GM12878 (cell line): ENCODE data around the gene PRMT5. TPM values are rescaled to one million over a fixed set of nuclear protein-coding genes. Genes with fewer than 3 reads are reported as not detected.

ENCODE experiments used
- POLR2AphosphoS5 ChIP-seq: IDR thresholded peaks from 2 replicates; pipeline ENCODE4 v1.6.1; 2011; ENCODE audit warnings: mild to moderate bottlenecking, low read length, inconsistent platforms
- RAD51 ChIP-seq: fragments of 450-650 bp; IDR thresholded peaks from 2 replicates; pipeline ENCODE4 v1.6.1; 2016; ENCODE audit warnings: moderate library complexity, mild to moderate bottlenecking, inconsistent platforms
- polyA plus RNA-seq, 11 experiments: library from polyadenylated mRNA; depleted of rRNA in 4 of 11; unstranded in 6 of 11; stranded (reverse) in 5 of 11; fragments of >200 nt; fragmentation: Nextera tagmentation in 4 of 11; fragmentation: Illumina TruSeq in 1 of 11; extraction: Ambion mirVana in 4 of 11; extraction: Trizol in 1 of 11; gene quantifications; 1 replicate in 1 of 11; 2 replicates in 10 of 11; pipeline versions ENCODE4 v1.2.1 to v1.2.3, GENCODE V29; 2011 to 2016; ENCODE audit warnings: inconsistent platforms in 2 of 11, missing spikeins in 2 of 11, low read depth in 1 of 11
- total RNA-seq, 4 experiments: library from RNA; depleted of rRNA in 3 of 4; stranded (reverse); fragments of >200 nt in 3 of 4; fragmentation: Illumina TruSeq in 1 of 4; extraction: Trizol in 1 of 4; gene quantifications; 2 replicates each; pipeline versions ENCODE4 v1.2.1 to v1.2.3, GENCODE V29; 2013 to 2021
- TF ChIP-seq, protein P1 (sequence below): IDR thresholded peaks from 2 replicates; pipeline ENCODE4 v1.6.1; 2011; ENCODE audit warnings: borderline replicate concordance, low read depth, mild to moderate bottlenecking, moderate library complexity, low read length; ENCODE audit not compliant: insufficient read depth, poor library complexity, severe bottlenecking

Gene PRMT5
- total and polyA plus RNA-seq, 10 of the 15 experiments (the other 5 are each of a cell fraction or from before 2014, with no cell fraction given): 54.3 to 221 (median 111) TPM

DNA sequence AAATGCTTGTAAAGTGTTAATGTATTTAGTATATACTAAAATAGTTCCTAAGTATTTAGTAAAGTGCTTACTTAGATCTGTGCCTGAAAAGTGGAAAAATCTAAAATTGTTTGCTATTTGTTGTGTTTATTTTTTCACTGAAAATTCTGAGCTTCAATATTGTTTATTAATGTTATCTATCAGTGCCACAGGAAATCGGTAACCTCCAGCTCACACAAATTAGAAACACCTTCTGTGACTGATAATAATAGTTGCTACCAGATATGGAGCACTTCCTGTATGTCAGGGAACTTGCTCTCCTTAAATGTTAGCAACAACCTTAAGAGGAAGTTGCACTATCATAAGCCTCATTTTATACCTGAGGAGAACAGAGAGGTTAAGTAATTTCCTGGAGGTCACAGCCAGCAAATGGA is 58.4 kb downstream of the PRMT5 start (continued):
- TF ChIP-seq, protein P1, sequence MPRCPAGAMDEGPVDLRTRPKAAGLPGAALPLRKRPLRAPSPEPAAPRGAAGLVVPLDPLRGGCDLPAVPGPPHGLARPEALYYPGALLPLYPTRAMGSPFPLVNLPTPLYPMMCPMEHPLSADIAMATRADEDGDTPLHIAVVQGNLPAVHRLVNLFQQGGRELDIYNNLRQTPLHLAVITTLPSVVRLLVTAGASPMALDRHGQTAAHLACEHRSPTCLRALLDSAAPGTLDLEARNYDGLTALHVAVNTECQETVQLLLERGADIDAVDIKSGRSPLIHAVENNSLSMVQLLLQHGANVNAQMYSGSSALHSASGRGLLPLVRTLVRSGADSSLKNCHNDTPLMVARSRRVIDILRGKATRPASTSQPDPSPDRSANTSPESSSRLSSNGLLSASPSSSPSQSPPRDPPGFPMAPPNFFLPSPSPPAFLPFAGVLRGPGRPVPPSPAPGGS: no peak
- TF ChIP-seq POLR2AphosphoS5: no peak
- TF ChIP-seq RAD51: no peak
- TF ChIP-seq, all 136 proteins: peak for 18

Other genes starting within 250 kb of the PRMT5 start
Only the 7 nearest of the 17 such genes appear.
- gene MMP14, start 92.8 kb downstream of the PRMT5 start, total RNA-seq (2014; rRNA removed): 0.38 and 0.85 TPM in 2 replicates
- 0.28 and 0.31 TPM in 2 replicates for gene MMP14, start 92.8 kb downstream of the PRMT5 start, total RNA-seq (2014; rRNA removed; fragmentation: Illumina TruSeq; extraction: Trizol)
- gene MMP14, start 92.8 kb downstream of the PRMT5 start, total RNA-seq (2021): 1.1 and 1.8 TPM in 2 replicates
- 0.65 and 0.91 TPM in 2 replicates for gene MMP14, start 92.8 kb downstream of the PRMT5 start, polyA plus RNA-seq (2011; rRNA removed)
- 0.27 and 0.56 TPM in 2 replicates for gene MMP14, start 92.8 kb downstream of the PRMT5 start, polyA plus RNA-seq (2014; fragmentation: Illumina TruSeq; extraction: Trizol)
- gene MMP14, start 92.8 kb downstream of the PRMT5 start, polyA plus RNA-seq (2014; fragmentation: Nextera tagmentation; extraction: Ambion mirVana): not detected
- gene MMP14, start 92.8 kb downstream of the PRMT5 start, polyA plus RNA-seq (2014; rRNA removed): 1.8 and 1.9 TPM in 2 replicates
- gene MMP14, start 92.8 kb downstream of the PRMT5 start, polyA plus RNA-seq (2016; fragmentation: Nextera tagmentation; extraction: Ambion mirVana): under 1 TPM; 0.32 to 0.42 TPM
- 16.7 and 17.8 TPM in 2 replicates for gene LRP10, start 57.6 kb downstream of the PRMT5 start, total RNA-seq (2014; rRNA removed)
- gene LRP10, start 57.6 kb downstream of the PRMT5 start, total RNA-seq (2014; rRNA removed; fragmentation: Illumina TruSeq; extraction: Trizol): 10.5 and 13.5 TPM in 2 replicates
- gene LRP10, start 57.6 kb downstream of the PRMT5 start, total RNA-seq (2021): 51.5 and 56.9 TPM in 2 replicates
- 7.9 and 20.4 TPM in 2 replicates for gene LRP10, start 57.6 kb downstream of the PRMT5 start, polyA plus RNA-seq (2011; rRNA removed)
- gene LRP10, start 57.6 kb downstream of the PRMT5 start, polyA plus RNA-seq (2014; fragmentation: Illumina TruSeq; extraction: Trizol): 8.3 and 24.5 TPM in 2 replicates
- gene LRP10, start 57.6 kb downstream of the PRMT5 start, polyA plus RNA-seq (2014; fragmentation: Nextera tagmentation; extraction: Ambion mirVana): 1 to 10 TPM; 3.0 TPM
- gene LRP10, start 57.6 kb downstream of the PRMT5 start, polyA plus RNA-seq (2014; rRNA removed): 21.4 and 23.0 TPM in 2 replicates
- gene LRP10, start 57.6 kb downstream of the PRMT5 start, polyA plus RNA-seq (2016; fragmentation: Nextera tagmentation; extraction: Ambion mirVana): 10 to 100 TPM; 43.8 to 53.7 TPM
- gene REM2, start 46.2 kb downstream of the PRMT5 start, total RNA-seq (2014; rRNA removed): 0.87 and 1.2 TPM in 2 replicates
- 0.27 and 0.37 TPM in 2 replicates for gene REM2, start 46.2 kb downstream of the PRMT5 start, total RNA-seq (2014; rRNA removed; fragmentation: Illumina TruSeq; extraction: Trizol)
- gene REM2, start 46.2 kb downstream of the PRMT5 start, total RNA-seq (2021): 0.66 and 0.69 TPM in 2 replicates
- gene REM2, start 46.2 kb downstream of the PRMT5 start, polyA plus RNA-seq (2011; rRNA removed): 0.69 and 1.1 TPM in 2 replicates
- gene REM2, start 46.2 kb downstream of the PRMT5 start, polyA plus RNA-seq (2014; fragmentation: Illumina TruSeq; extraction: Trizol): 0.17 and 0.66 TPM in 2 replicates
- 1 to 10 TPM in 1 of 2 experiments, under 1 TPM in 1; 0.68 to 1.3 TPM for gene REM2, start 46.2 kb downstream of the PRMT5 start, polyA plus RNA-seq (2014; fragmentation: Nextera tagmentation; extraction: Ambion mirVana)
- gene REM2, start 46.2 kb downstream of the PRMT5 start, polyA plus RNA-seq (2014; rRNA removed): 1.3 and 1.5 TPM in 2 replicates
- 1 to 10 TPM in 1 of 2 experiments, under 1 TPM in 1; 0.97 to 1.5 TPM for gene REM2, start 46.2 kb downstream of the PRMT5 start, polyA plus RNA-seq (2016; fragmentation: Nextera tagmentation; extraction: Ambion mirVana)
- 54.0 and 63.9 TPM in 2 replicates for gene RBM23, start 10.2 kb downstream of the PRMT5 start, total RNA-seq (2014; rRNA removed)
- 55.1 and 55.6 TPM in 2 replicates for gene RBM23, start 10.2 kb downstream of the PRMT5 start, total RNA-seq (2014; rRNA removed; fragmentation: Illumina TruSeq; extraction: Trizol)
- gene RBM23, start 10.2 kb downstream of the PRMT5 start, total RNA-seq (2021): 61.4 and 66.1 TPM in 2 replicates
- gene RBM23, start 10.2 kb downstream of the PRMT5 start, polyA plus RNA-seq (2011; rRNA removed): 72.6 and 75.2 TPM in 2 replicates
- gene RBM23, start 10.2 kb downstream of the PRMT5 start, polyA plus RNA-seq (2014; fragmentation: Illumina TruSeq; extraction: Trizol): 70.4 and 72.4 TPM in 2 replicates
- gene RBM23, start 10.2 kb downstream of the PRMT5 start, polyA plus RNA-seq (2014; fragmentation: Nextera tagmentation; extraction: Ambion mirVana): 10 to 100 TPM; 60.7 to 65.7 TPM
- gene RBM23, start 10.2 kb downstream of the PRMT5 start, polyA plus RNA-seq (2014; rRNA removed): 52.9 and 55.0 TPM in 2 replicates
- 10 to 100 TPM; 60.5 to 61.9 TPM for gene RBM23, start 10.2 kb downstream of the PRMT5 start, polyA plus RNA-seq (2016; fragmentation: Nextera tagmentation; extraction: Ambion mirVana)
- gene HAUS4, start 27.7 kb upstream of the PRMT5 start, total RNA-seq (2014; rRNA removed): 71.8 and 84.5 TPM in 2 replicates
- gene HAUS4, start 27.7 kb upstream of the PRMT5 start, total RNA-seq (2014; rRNA removed; fragmentation: Illumina TruSeq; extraction: Trizol): 57.1 and 59.5 TPM in 2 replicates
- 58.8 and 60.4 TPM in 2 replicates for gene HAUS4, start 27.7 kb upstream of the PRMT5 start, total RNA-seq (2021)
- 77.0 and 98.3 TPM in 2 replicates for gene HAUS4, start 27.7 kb upstream of the PRMT5 start, polyA plus RNA-seq (2011; rRNA removed)
- 51.8 and 73.5 TPM in 2 replicates for gene HAUS4, start 27.7 kb upstream of the PRMT5 start, polyA plus RNA-seq (2014; fragmentation: Illumina TruSeq; extraction: Trizol)
- gene HAUS4, start 27.7 kb upstream of the PRMT5 start, polyA plus RNA-seq (2014; fragmentation: Nextera tagmentation; extraction: Ambion mirVana): 10 to 100 TPM; 14.9 to 33.0 TPM
- gene HAUS4, start 27.7 kb upstream of the PRMT5 start, polyA plus RNA-seq (2014; rRNA removed): 64.7 and 73.5 TPM in 2 replicates
- 10 to 100 TPM; 49.4 to 58.2 TPM for gene HAUS4, start 27.7 kb upstream of the PRMT5 start, polyA plus RNA-seq (2016; fragmentation: Nextera tagmentation; extraction: Ambion mirVana)
- gene AJUBA, start 53.2 kb upstream of the PRMT5 start, total RNA-seq (2014; rRNA removed): 0.49 and 0.51 TPM in 2 replicates
- gene AJUBA, start 53.2 kb upstream of the PRMT5 start, total RNA-seq (2014; rRNA removed; fragmentation: Illumina TruSeq; extraction: Trizol): 0.18 and 0.36 TPM in 2 replicates
- 0.43 and 0.90 TPM in 2 replicates for gene AJUBA, start 53.2 kb upstream of the PRMT5 start, total RNA-seq (2021)
- gene AJUBA, start 53.2 kb upstream of the PRMT5 start, polyA plus RNA-seq (2011; rRNA removed): 18.1 and 23.6 TPM in 2 replicates
- 0.16 and 0.87 TPM in 2 replicates for gene AJUBA, start 53.2 kb upstream of the PRMT5 start, polyA plus RNA-seq (2014; fragmentation: Illumina TruSeq; extraction: Trizol)
- gene AJUBA, start 53.2 kb upstream of the PRMT5 start, polyA plus RNA-seq (2014; fragmentation: Nextera tagmentation; extraction: Ambion mirVana): under 1 TPM; 0.03 to 0.04 TPM
- gene AJUBA, start 53.2 kb upstream of the PRMT5 start, polyA plus RNA-seq (2014; rRNA removed): 0.32 and 0.90 TPM in 2 replicates
- under 1 TPM in 1 of 2 experiments, not detected in 1; 0.15 TPM for gene AJUBA, start 53.2 kb upstream of the PRMT5 start, polyA plus RNA-seq (2016; fragmentation: Nextera tagmentation; extraction: Ambion mirVana)
- 11.5 and 12.2 TPM in 2 replicates for gene C14orf93, start 80.8 kb upstream of the PRMT5 start, total RNA-seq (2014; rRNA removed)
- gene C14orf93, start 80.8 kb upstream of the PRMT5 start, total RNA-seq (2014; rRNA removed; fragmentation: Illumina TruSeq; extraction: Trizol): 9.8 and 10.0 TPM in 2 replicates
- gene C14orf93, start 80.8 kb upstream of the PRMT5 start, total RNA-seq (2021): 8.5 and 11.1 TPM in 2 replicates
- 11.7 and 13.7 TPM in 2 replicates for gene C14orf93, start 80.8 kb upstream of the PRMT5 start, polyA plus RNA-seq (2011; rRNA removed)
- 10.4 and 13.9 TPM in 2 replicates for gene C14orf93, start 80.8 kb upstream of the PRMT5 start, polyA plus RNA-seq (2014; fragmentation: Illumina TruSeq; extraction: Trizol)
- gene C14orf93, start 80.8 kb upstream of the PRMT5 start, polyA plus RNA-seq (2014; fragmentation: Nextera tagmentation; extraction: Ambion mirVana): 1 to 10 TPM; 1.8 to 2.1 TPM
- 10.5 and 12.9 TPM in 2 replicates for gene C14orf93, start 80.8 kb upstream of the PRMT5 start, polyA plus RNA-seq (2014; rRNA removed)
- gene C14orf93, start 80.8 kb upstream of the PRMT5 start, polyA plus RNA-seq (2016; fragmentation: Nextera tagmentation; extraction: Ambion mirVana): 1 to 10 TPM; 7.1 to 7.9 TPM